GM18858 (cell line): ENCODE data around the gene UBL4B.
"Not testable (repeated sequence)": the region's sequence is repeated elsewhere in the genome, so short reads cannot be mapped to it uniquely, and the experiment has no call there.

Experiments used
- ATAC-seq: cut with Tn5 transposase; IDR thresholded peaks from one replicate; pipeline ENCODE4 v1.9.1; 2021; ENCODE audit not compliant: unreplicated experiment

Gene UBL4B, protein sequence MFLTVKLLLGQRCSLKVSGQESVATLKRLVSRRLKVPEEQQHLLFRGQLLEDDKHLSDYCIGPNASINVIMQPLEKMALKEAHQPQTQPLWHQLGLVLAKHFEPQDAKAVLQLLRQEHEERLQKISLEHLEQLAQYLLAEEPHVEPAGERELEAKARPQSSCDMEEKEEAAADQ

DNA sequence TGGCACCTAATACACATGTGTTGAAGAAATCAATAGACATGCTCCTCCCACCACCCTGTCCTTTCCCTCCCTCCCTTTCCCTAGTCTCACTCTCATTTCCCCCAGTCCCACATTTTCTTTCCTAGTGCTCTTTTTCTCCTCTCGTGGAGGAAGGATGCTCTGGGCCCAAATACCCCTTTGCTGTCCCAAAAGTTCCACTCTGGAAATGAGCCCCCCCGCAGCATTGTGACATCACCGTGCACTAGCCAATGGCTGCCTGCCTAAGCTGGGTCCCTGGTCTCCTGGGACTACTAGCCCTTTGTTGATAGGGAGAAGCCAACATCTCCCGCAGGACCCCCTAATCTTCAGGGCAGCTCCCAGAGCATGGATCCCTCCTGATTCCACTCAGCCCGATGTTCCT, at the start of gene UBL4B:
TSS of gene UBL4B (plus strand) at position 301 of the 400 bp plus-strand sequence. CDS start at position 393, 92 bp downstream.
- ATAC-seq = no peak

DNA sequence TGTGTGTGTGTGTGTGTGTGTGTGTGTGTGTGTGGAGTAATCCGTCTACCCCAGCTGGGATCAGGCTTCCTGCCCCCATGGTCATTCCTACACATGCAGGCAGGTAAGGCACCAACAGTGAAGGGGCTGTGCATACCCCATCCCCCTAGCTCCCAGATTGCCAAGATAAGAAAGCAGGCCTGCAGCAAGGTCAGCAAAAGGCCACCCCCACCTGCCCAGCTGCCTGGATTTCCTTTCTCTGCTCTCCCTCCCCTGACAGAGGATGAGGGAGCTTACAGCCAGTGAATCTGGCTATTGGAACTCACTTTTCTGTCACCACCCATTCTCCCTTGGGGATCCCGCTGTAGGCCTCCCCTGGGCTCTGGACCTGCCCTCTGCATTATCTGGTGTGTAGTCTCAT, 49.6 kb upstream of the UBL4B start:
- no peak for ATAC-seq

DNA sequence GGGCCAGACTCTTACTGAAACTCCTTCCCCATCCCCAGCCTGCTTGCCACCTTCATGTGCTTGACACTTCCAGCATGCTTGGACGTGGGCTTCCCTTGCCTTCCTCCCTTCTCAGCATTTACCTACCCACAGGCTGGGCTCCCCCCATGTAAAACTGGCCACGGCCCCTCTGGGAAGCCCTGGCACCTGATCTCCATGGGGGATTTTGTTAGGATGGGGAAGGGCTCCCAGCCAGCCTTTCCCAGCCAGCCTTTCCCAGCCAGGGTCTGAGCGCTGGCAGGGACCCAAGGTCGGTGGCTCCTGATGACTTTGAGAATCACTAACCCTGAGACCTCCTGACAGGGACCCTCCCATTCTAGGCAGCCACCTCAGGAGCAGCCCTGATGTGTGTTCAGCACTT, 48.5 kb upstream of the UBL4B start:
- no peak for ATAC-seq

DNA sequence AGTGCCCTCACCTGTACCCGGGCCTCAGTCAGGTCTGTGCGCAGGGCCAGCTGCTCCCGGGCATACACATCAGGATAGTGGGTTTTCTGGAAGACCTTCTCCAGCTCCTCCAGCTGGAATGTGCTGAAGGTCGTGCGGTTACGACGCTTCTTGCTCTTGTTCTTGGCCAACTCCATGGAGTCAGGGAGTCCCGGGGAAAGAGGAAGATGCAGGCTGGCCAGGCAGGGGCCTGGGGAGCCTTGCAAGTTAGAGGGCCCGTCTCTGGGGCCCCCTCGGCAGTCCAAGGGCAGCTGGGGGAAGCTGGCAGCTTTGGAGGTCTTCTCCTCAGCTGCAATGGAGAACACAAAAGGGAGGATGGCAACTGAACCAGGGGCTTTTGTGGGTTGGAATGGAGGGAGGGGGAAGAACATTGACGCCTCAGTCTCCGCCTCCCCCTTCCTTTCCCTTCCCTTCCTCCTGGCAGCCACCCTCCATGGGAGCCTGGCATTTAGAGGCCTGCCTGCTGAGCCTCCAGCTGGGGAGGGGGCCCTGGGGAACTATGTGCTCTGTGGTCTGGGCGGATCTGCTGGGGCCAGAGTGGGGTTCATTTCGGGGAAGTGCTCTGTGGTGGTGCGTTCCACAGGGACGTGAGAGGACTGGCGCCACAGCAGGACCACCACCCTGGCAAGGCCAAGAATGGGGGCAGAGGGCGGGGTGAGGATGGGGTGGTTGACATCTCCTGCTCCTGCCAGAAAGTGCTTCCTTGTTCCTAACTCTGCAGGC, 47.5 kb upstream of the UBL4B start:
- ATAC-seq = no peak

DNA sequence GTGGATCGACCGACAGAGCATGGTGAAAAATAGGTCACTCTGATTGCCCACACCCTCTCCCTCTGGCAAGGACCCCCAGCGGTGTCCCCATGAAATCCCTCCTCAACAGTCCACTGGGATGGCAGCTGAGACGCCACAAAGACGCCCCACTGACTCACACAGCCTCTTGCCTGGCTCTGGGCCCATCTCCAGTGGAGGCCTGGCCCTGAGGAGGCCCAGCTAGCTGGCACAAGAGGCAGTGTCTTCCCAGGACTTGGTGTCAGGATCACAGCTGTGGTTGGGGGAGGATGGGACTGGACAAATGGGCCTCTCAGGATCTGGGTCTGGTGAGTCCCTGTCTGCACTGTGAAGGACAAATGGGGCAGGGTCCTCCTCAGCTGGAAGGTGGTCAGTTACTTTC, 46.4 kb upstream of the UBL4B start:
- ATAC-seq = no peak

DNA sequence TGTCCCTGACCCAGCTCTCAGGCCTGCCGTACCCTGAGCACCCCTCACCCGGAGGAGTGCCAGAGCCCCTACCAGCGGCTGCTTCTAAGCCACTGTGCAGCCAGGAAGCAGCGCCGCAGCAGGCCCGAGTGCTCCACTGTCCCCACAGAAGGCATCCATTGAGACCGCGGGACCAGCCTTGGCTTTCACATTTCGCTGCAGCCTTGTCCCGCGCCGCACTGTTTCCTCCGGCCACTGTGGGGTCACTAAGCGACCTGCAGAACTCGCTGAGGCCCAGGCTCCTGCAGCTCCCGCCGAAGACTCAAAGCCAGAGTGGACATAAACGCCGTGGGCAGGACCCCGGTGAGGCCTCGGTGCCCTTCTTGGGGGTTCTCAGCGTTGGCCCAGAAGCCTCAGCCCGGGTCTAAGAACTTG, 44.8 kb upstream of the UBL4B start:
- ATAC-seq = no peak

DNA sequence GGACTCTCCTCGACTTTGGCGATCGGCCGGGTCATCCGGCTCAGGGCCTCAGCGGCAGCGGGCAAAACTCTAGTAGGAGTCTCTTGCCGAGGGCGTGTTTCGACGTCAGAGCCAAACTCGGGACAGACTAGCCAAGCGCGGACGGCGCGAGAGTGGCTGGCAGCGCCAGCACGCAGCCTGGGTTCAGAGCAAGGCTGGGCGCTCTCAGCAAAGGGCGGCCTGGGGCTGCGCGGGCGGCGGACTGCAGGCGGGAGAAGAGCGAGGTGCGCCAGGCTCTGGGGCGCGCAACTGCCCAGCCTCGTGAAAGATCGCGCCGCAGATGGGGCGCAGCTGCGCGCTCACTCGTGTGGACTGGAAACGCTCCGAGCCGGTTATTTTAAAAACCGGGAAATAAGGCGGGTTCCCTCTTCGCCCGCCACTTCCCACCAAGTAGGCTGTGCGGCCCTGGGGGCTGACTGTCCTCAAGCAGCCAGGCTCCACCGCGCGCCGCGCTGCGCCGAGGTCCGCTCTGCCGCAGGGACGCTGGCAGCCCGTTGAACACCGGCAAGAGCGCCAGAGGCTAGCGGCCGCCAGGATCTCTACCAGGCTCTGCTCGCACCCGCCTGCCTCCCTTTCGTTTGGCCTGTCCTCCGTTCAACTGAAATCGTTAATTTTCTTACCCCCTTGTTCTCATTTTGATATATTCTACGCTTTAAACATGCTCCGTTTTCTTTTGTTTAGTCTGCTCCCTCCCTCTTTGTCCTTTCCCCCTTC, 44.2 kb upstream of the UBL4B start:
- no peak for ATAC-seq

DNA sequence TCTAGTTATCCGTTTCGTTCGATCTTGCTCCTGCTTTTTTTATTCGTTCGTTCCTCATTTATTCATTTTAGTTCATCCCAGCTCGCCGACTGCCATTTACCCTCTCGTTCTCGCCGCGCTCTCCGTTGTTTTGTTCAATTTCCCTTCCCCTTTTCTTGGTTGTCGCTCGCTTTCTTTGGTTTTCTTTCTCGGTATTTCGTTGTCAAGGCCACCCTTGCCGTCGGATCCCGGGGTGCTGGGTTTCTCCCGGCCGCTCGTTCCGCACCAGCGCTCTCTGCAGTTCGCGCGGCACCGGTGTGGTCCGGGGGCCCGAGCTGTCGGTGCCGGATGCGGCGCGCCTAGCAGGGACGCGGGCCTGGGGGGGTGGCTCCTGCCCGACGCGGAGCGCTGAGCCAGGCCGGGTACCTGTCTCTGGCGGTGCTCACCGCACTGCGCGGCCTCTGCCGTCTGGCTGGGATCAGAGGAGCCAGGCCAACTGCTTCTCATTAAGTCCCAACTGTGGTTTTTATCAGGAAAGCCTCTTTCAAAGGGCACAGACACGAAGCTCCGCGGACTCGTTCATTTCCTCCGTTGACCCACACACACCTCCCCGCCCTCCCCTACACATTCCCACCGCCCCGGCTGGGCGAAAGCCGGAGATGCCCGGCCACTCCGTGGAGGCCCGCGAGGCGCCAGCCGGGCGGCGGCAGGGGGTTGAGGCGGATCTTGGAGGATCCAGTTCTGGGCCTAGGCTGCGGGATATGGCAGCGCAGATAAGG, 43.4 kb upstream of the UBL4B start:
- ATAC-seq = no peak

DNA sequence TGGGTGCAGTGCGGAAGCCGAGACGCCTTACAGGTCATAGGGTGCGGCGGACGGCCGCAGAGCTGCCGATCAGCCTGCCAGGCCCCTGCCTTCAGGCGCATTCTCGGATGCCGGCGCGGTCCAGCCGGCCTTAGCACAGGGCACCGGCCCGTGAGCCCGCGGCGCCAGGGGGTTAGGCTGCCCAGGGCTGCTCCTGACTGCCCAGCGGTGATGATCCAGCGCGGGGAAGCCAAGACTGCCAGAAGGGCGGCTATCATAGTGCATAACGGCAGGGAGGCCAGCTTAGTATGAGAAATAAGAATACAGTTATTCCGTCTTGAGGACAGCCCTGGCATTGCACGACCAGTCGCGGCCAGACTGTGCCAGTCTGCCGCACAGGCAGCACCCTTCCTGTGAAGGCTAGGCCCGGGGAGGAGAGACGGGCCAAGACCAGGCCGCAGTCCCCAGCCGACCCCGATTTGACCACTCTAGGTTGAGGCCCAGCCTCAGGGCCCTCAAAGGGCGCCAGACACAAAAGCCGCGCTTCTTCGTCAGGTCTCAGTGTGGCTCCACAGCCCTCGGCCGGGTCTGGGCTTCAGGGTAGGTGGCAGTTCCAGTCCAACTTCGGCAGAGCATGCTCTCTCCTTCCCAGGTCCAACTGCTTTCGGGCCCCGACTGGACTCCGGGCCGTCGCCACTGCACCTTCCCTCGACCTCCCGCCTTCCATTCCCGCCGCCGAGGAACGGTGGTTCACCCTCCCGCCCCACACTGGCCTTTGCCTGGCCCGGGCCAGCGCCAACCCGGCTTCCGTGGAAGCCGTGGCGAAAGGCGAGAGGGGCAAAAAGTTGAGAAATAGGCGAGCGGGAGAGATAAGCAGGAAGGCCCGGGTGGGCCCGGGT, 42.6 kb upstream of the UBL4B start:
- no peak for ATAC-seq

DNA sequence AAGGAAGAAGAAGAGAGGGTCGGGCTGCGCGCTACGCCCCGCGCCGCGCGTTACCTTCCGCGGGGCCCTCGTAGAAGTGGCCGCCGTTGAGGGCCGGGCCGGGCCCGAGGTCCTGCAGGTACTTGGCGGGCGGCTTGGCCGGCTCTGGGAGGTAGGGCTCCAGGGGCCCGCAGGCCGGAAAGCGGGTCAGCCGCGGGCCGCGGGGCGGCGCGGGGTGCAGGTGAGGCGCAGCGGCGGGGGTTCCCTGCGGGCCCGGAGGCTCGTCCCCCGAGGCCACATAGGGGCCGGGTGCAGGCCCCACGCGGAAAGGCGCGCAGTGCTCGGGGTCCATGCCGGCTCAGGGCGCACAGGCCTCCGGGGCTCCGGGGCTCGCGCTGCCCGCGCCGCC, 42.0 kb upstream of the UBL4B start:
- ATAC-seq = no peak

DNA sequence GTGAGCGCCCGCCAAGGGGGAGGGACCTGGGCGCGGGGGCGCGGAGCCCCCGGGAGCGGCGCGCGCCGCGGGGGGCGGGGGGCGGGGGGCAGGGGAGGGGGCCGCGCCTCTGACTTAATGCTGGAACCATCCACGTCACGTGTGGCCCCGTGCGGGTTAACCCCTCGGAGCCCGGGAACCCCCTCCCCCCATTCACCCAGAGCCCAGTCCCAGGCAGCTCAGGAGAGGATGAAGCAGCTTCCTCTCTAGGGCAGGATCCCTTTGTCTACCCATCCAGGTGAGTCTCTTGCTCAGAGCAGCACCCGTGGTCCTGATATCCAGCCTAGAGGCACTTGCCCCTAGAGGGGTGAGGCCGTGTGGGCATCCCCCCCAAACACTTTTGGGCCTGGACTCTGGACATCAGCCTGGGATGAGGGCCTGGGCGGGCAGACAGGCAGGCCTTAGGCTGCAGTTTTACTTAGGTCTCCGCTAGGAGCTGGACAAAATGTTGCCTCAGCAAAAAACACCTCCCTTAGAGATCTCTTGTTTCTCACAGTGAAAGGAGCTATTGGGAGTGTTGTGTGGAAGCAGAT, 41.5 kb upstream of the UBL4B start, which contains the start of gene ALX3:
TSS of gene ALX3 (minus strand) at position 2 of the 572 bp plus-strand sequence. CDS start 60 bp downstream, outside the sequence.
- ATAC-seq = no peak

DNA sequence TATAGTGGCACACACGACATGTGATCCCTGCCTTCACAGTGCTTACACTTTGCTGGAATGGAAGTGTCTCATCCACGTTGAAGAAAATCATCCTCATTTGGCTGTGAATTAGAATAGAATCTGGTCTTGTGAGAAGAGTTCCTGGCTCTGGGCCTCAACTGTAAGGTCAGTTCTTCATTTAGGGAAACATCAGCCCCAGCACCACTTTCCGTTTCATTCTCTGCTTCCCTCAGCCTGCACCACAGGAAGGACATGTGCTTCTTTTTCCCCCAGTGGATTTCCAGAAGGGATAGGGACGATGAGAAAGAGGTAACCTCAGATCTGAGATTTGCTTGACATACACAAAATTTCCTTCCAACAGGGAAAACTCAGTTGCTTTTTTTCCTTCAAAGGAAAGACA, 38.1 kb upstream of the UBL4B start:
- no peak for ATAC-seq

DNA sequence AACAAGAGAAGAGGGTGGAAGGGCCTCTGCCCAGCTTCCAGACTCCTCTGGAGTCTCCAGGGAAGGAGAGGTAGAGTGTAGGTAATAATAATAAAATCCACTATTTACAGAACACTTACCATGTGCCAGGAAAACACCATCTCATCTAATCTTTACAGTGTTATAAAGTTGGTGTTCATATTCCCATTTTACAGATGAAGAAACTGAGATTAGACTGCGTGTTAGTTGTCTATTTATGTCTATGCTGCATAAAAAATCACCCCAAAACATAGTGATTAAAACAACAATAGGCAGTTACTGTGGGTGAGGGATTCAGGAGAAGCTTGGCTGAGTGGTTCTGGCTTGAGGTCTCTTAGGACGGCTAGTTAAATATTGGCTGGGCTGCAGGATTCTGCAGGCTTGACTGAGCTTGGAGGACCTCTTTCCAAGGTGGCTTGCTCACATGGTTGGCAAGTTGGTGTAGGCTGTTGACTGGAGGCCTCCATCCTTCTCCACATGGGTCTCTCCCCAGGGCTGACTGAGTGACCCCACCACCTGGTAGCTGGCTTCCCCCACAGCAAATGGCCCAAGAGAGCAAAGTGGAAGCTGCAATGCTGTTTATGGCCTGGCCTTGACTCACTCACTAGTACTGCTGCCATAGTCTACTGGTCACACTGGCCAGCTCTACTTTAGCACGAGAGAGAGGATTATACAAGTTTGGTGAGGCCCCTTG, 35.3 kb upstream of the UBL4B start:
- ATAC-seq = no peak

DNA sequence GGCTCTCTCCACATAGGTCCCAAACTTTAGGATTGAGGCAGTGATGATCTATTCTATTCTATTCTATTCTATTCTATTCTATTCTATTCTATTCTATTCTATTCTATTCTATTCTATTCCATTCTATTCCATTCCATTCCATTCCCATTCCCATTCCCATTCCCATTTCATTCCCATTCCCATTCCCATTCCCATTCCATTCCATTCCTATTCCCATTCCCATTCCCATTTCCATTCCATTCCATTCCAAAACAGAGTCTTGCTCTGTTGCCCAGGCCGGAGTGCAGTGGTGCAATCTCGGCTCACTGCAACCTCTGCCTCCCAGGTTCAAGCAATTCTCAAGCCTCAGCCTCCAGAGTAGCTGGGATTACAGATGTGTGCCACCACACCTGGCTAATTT, 32.2 kb upstream of the UBL4B start:
- ATAC-seq = not testable (repeated sequence)

DNA sequence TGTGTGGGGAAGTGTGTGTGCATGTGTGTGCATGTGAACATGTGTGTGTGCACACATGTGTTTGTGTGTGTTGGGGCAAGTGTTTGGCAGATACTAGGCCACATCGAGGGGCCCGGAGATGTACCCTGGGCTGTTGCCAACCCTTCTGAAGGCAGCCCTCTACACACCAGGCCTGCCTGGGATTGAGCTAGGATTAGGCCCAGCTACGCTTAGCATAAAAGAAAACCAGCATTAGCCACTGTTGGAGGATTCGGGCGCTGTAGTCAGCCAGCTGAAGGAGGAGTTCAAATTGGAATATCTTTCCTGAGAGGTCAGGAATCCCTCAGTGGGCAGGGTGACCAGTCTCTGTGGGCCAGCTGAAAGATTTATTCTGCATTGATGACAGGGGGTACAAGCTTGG, 31.2 kb upstream of the UBL4B start:
- no peak for ATAC-seq

DNA sequence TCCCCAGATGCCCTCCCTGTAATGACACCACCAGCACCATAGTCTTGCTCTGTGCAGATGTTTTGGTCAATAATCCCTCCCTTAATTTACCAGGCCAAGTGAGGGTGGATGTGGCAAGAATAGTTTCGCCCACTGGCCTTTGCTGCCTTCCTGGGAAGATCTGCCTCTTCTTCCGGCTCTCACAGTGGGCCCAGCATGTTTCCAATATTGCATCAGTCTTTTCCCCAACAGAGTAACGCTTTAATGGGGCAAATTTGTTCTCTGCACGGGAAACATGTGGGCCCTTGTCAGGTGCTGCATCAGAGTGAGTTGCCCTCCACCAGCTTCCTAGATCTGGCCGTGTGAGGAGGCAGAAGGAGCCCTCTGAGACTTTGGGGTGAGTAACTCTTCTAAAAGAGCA, 29.8 kb upstream of the UBL4B start:
- ATAC-seq = no peak

DNA sequence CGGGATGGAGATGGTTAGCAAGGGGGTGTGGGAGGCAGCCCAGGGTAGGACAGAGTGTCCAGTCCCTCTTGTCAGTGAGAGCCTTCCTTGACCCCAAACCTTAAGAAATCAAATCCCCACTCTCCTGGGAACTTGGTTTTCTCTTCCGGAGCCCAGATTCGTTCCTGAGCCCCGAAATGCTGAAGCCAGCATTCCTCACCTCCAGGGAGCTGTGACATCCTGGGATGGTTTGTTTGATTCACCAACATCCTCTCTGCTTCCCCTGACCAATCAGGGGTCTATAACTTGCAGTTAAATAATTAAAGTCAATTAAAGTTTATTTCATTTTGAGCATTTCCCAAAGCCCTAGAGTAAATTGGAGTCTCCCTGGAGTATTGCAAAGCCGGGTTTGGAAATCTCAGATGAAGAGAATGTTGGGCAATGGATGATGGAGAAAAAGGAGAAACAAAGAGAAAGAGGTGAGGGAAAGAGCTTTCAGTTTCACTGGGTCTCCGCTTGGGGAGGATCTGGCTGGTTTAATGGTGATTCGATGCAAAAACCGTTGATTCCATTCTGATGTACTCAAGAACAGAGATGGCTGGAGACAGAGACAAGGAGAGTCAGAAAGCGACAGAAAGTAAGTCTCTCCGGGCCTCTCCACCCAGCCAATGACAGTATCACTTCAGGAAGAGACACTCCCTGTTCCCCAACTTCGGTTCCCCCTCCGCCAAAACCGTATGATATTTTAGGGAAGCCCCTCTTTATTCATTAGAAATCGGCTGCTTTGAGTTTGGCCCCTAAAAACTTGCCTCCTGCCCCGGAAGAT, 29.0 kb upstream of the UBL4B start:
- ATAC-seq = no peak

DNA sequence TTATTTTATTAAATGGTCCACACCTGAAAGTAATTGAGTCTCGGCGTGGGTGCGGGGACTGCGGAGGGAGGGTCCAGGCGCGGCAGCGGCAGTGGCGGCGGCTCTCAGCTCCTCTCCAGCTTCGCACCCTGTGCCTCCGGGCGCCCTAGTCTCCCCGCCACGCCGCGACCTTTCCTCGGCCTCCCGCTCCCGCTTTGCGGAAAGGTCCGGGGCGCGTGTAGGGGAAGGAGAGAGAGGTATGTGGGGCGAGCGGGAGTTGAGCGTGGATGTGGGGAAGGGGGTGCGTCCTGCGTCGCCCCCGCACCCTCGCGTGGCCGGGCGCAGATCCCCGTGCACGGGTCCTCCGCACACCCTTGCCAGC, 28.4 kb upstream of the UBL4B start:
- ATAC-seq = no peak
